ENCODE data around the gene PLEKHA4. TPM values are rescaled to one million over a fixed set of nuclear protein-coding genes. Genes with fewer than 3 reads are reported as not detected.

The PLEKHA4 gene
- total and polyA plus RNA-seq, 9 of the 15 experiments (the other 6 are each of a cell fraction or from before 2014, with no cell fraction given), result 0.07 to 30.8 (median 11.4) TPM

DNA sequence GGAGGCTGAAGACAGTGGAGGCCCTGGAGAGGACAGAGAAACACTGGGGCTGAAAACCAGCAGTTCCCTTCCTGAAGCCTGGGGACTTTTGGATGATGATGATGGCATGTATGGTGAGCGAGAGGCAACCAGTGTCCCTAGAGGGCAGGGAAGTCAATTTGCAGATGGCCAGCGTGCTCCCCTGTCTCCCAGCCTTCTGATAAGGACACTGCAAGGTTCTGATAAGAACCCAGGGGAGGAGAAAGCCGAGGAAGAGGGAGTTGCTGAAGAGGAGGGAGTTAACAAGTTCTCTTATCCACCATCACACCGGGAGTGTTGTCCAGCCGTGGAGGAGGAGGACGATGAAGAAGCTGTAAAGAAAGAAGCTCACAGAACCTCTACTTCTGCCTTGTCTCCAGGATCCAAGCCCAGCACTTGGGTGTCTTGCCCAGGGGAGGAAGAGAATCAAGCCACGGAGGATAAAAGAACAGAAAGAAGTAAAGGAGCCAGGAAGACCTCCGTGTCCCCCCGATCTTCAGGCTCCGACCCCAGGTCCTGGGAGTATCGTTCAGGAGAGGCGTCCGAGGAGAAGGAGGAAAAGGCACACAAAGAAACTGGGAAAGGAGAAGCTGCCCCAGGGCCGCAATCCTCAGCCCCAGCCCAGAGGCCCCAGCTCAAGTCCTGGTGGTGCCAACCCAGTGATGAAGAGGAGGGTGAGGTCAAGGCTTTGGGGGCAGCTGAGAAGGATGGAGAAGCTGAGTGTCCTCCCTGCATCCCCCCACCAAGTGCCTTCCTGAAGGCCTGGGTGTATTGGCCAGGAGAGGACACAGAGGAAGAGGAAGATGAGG is 5.3 kb upstream of the PLEKHA4 start (continued):
- TF ChIP-seq, protein P1, sequence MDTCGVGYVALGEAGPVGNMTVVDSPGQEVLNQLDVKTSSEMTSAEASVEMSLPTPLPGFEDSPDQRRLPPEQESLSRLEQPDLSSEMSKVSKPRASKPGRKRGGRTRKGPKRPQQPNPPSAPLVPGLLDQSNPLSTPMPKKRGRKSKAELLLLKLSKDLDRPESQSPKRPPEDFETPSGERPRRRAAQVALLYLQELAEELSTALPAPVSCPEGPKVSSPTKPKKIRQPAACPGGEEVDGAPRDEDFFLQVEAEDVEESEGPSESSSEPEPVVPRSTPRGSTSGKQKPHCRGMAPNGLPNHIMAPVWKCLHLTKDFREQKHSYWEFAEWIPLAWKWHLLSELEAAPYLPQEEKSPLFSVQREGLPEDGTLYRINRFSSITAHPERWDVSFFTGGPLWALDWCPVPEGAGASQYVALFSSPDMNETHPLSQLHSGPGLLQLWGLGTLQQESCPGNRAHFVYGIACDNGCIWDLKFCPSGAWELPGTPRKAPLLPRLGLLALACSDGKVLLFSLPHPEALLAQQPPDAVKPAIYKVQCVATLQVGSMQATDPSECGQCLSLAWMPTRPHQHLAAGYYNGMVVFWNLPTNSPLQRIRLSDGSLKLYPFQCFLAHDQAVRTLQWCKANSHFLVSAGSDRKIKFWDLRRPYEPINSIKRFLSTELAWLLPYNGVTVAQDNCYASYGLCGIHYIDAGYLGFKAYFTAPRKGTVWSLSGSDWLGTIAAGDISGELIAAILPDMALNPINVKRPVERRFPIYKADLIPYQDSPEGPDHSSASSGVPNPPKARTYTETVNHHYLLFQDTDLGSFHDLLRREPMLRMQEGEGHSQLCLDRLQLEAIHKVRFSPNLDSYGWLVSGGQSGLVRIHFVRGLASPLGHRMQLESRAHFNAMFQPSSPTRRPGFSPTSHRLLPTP (IDR thresholded peaks at IDR 0.05; ENCODE audit: borderline replicate concordance, extremely low read depth, insufficient read length), result no peak
- TF ChIP-seq, protein P2, sequence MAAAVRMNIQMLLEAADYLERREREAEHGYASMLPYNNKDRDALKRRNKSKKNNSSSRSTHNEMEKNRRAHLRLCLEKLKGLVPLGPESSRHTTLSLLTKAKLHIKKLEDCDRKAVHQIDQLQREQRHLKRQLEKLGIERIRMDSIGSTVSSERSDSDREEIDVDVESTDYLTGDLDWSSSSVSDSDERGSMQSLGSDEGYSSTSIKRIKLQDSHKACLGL (CRISPR knock-in tag; IDR thresholded peaks at IDR 0.05; ENCODE audit: borderline replicate concordance, poor library complexity, severe bottlenecking), result peak; percentile 22
- TF ChIP-seq DIDO1 (tag; IDR thresholded peaks at IDR 0.05; ENCODE audit: low read depth), result no peak
- TF ChIP-seq GATAD2B (IDR thresholded peaks at IDR 0.05; ENCODE audit: borderline replicate concordance), result peak; percentile 90; the same call in 1 of the 2 replicates
- TF ChIP-seq ZKSCAN3 (CRISPR knock-in tag; IDR thresholded peaks at IDR 0.05), result no peak
- TF ChIP-seq, protein P3, sequence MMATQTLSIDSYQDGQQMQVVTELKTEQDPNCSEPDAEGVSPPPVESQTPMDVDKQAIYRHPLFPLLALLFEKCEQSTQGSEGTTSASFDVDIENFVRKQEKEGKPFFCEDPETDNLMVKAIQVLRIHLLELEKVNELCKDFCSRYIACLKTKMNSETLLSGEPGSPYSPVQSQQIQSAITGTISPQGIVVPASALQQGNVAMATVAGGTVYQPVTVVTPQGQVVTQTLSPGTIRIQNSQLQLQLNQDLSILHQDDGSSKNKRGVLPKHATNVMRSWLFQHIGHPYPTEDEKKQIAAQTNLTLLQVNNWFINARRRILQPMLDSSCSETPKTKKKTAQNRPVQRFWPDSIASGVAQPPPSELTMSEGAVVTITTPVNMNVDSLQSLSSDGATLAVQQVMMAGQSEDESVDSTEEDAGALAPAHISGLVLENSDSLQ (IDR thresholded peaks at IDR 0.05), result peak; percentile 56
- no peak for TF ChIP-seq DDX20 (tag; IDR thresholded peaks at IDR 0.05; ENCODE audit: low read depth)
- TF ChIP-seq GTF2A2 (tag; IDR thresholded peaks at IDR 0.05), result no peak
- peak; percentile 34 to 47; a peak in 2 of 4 replicates for TF ChIP-seq RAD21 (CRISPR knock-in tag; conservative IDR thresholded peaks at IDR 0.05 in 1 of 2, IDR thresholded peaks at IDR 0.05 in 1 of 2)
- no peak for TF ChIP-seq POU5F1 (IDR thresholded peaks at IDR 0.05; ENCODE audit: borderline replicate concordance, low read depth, low read length, partially characterized antibody)
- no peak for TF ChIP-seq PTRF (tag; IDR thresholded peaks at IDR 0.05)
- TF ChIP-seq KDM4B (IDR thresholded peaks at IDR 0.05; ENCODE audit: borderline replicate concordance in 2 of 2, low read depth in 1 of 2), result no peak; a peak in 1 of 4 replicates
- no peak for TF ChIP-seq PCBP1 (IDR thresholded peaks at IDR 0.05; ENCODE audit: low read depth, low read length, poor library complexity, severe bottlenecking)
